B cell (primary cell): ENCODE results near the gene C1orf122.

Experiments used
- EZH2 ChIP-seq: IDR thresholded peaks from 2 replicates; pipeline ENCODE4 v1.6.1; 2012; ENCODE audit warnings: borderline replicate concordance, low read depth, mild to moderate bottlenecking, moderate library complexity, low read length; ENCODE audit not compliant: insufficient read depth, poor library complexity, severe bottlenecking
- TF ChIP-seq, protein P1 (sequence below): fragments of 200-600 bp; IDR thresholded peaks from one replicate; pipeline ENCODE4 v1.8.0; 2022; ENCODE audit warnings: antibody characterized with exemption, mild to moderate bottlenecking

DNA sequence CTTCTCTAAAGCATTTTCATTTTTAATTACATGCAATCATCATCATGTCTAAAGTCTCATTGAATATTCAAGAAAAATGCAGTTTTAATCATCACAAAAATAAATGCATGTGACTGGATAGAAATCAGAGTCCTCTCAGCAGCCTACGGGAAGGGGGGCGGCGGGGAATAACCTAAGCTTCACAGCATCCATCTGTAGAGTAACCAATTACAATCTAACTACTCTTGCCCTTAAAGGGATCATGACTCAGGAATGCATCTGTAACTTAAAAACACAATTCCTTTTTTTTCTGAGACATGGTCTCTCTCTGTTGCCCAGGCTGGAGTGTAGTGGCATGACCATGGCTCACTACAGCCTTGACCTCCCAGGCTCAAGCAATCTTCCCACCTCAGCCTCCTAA lies 29.2 kb downstream of the C1orf122 start:
- TF ChIP-seq, protein P1, sequence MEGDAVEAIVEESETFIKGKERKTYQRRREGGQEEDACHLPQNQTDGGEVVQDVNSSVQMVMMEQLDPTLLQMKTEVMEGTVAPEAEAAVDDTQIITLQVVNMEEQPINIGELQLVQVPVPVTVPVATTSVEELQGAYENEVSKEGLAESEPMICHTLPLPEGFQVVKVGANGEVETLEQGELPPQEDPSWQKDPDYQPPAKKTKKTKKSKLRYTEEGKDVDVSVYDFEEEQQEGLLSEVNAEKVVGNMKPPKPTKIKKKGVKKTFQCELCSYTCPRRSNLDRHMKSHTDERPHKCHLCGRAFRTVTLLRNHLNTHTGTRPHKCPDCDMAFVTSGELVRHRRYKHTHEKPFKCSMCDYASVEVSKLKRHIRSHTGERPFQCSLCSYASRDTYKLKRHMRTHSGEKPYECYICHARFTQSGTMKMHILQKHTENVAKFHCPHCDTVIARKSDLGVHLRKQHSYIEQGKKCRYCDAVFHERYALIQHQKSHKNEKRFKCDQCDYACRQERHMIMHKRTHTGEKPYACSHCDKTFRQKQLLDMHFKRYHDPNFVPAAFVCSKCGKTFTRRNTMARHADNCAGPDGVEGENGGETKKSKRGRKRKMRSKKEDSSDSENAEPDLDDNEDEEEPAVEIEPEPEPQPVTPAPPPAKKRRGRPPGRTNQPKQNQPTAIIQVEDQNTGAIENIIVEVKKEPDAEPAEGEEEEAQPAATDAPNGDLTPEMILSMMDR, result no peak
- TF ChIP-seq EZH2, result no peak
